Measurements from ENCODE around the gene TPRG1L. TPM values are rescaled to one million over a fixed set of nuclear protein-coding genes. Genes with fewer than 3 reads are reported as not detected.

Gene TPRG1L
- total RNA-seq, 6 donors from 2014 or later = 16.6 to 48.3 (median 40.2) TPM

DNA sequence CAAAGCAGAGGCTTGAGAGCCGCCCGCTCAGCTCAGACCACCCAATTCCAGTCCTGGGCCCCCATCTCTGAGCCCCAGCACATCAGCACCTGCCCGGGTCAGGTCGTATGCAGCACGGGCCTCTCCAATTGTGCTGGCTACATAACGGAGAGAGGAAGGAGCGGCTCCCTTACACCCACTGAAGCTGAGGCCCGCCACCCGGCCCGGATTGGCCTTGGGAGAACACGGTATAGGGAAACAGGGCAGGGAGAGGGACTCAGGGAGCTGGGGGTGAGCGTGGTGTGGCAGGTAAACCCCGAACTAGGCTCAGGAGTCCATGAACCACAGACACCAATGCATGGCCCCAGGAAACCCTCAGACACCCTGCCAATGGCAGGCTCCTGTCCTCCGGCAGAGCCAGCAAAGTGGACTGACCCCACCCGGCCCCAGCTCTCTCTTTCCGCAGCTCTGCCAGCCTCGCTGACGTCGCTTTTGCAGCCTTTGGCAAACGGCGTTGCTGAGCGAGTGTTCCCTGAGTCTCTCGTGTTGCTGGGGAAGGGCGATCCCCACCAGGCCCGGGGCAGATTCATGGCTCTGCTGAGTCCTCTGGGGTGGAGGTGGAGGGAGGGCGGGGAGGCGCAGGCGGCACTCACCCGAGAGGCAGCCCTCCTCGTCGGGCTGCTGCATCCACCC is 30.0 kb upstream of the TPRG1L start:
- H3K36me3 ChIP-seq = no peaks in the 10 kb centered on the region
- TF ChIP-seq POLR2AphosphoS5 (IDR thresholded peaks at IDR 0.05) (no peak), CTCF (IDR thresholded peaks at IDR 0.05) (no peak), EP300 (IDR thresholded peaks at IDR 0.05) (no peak)
- no peak overlapping the region for H3K27ac ChIP-seq
- H3K9me3 ChIP-seq = no peaks in the 10 kb centered on the region
- ATAC-seq (ENCODE audit: low FRiP score in 2 of 2) (no peak), DNase-seq (peak in 1 of 2 donors; percentile 76)
- no peak overlapping the region for H3K4me3 ChIP-seq
- WGBS, 2 donors = 80 to 92% methylated on average over 12 to 31 of the region's 31 CpGs
- H3K4me1 ChIP-seq = peaks cover 38 to 54% (median 48%) of the 10 kb centered on the region in 4 donors
- H3K27me3 ChIP-seq = no peaks in the 10 kb centered on the region

- ATAC-seq (ENCODE audit: low FRiP score in 2 of 2) = no peak
- Histone ChIP-seq H3K27me3 (no peaks in the 10 kb centered on the region), H3K36me3 (no peaks in the 10 kb centered on the region), H3K9me3 (no peaks in the 10 kb centered on the region), H3K4me1 (peaks cover 28 to 43% (median 38%) of the 10 kb centered on the region in 4 donors), H3K4me3 (no peak overlapping the region), H3K27ac (no peak overlapping the region)
- peak in 1 of 2 donors; percentile 61 for DNase-seq
- no peak for TF ChIP-seq EP300 (IDR thresholded peaks at IDR 0.05)
- no peak for TF ChIP-seq POLR2A (IDR thresholded peaks at IDR 0.05)
- TF ChIP-seq POLR2AphosphoS5 (IDR thresholded peaks at IDR 0.05) = no peak
- TF ChIP-seq CTCF (IDR thresholded peaks at IDR 0.05) = no peak
- WGBS, 2 donors = 93% methylated on average over 7 of the region's 7 CpGs; no CpG with 5 or more reads in 1 of the 2 donors
Observed at GRCh38 chr1:3595949-3596348, 28.9 kb upstream of the TPRG1L start.

- peak overlapping the region in 1 of 4 donors; percentile 42 for H3K4me3 ChIP-seq
- DNase-seq = peak in 1 of 2 donors; percentile 68
- no peaks in the 10 kb centered on the region for H3K27me3 ChIP-seq
- no peak for ATAC-seq (ENCODE audit: low FRiP score in 2 of 2)
- no peak overlapping the region for H3K27ac ChIP-seq
- WGBS, 2 donors = 69 to 77% methylated on average over 13 to 16 of the region's 29 CpGs
- H3K36me3 ChIP-seq = no peaks in the 10 kb centered on the region
- no peaks in the 10 kb centered on the region for H3K9me3 ChIP-seq
- TF ChIP-seq EP300 (IDR thresholded peaks at IDR 0.05) (no peak), CTCF (IDR thresholded peaks at IDR 0.05) (no peak)
- peaks cover 26 to 47% (median 37%) of the 10 kb centered on the region in 4 donors for H3K4me1 ChIP-seq
Observed at GRCh38 chr1:3596663-3597598, 27.9 kb upstream of the TPRG1L start.

- peaks cover 26 to 54% (median 40%) of the 10 kb centered on the region in 4 donors for H3K4me1 ChIP-seq
- 36 to 50% methylated on average over 6 to 7 of the region's 11 CpGs for WGBS, 2 donors
- H3K27me3 ChIP-seq = no peaks in the 10 kb centered on the region
- peak in 1 of 2 donors; percentile 42 for DNase-seq
- no peaks in the 10 kb centered on the region for H3K36me3 ChIP-seq
- no peak overlapping the region for H3K27ac ChIP-seq
- no peak for ATAC-seq (ENCODE audit: low FRiP score in 2 of 2)
- H3K4me3 ChIP-seq = peak overlapping the region in 1 of 4 donors; percentile 42
- H3K9me3 ChIP-seq = no peaks in the 10 kb centered on the region
- no peak for TF ChIP-seq EP300 (IDR thresholded peaks at IDR 0.05)
- TF ChIP-seq POLR2AphosphoS5 (IDR thresholded peaks at IDR 0.05) = no peak
- TF ChIP-seq CTCF (IDR thresholded peaks at IDR 0.05) = no peak
- TF ChIP-seq POLR2A (IDR thresholded peaks at IDR 0.05) = no peak
Observed at GRCh38 chr1:3597599-3597964, 27.2 kb upstream of the TPRG1L start.

All from upper lobe of left lung (tissue), 6 donors.